Activated CD4-positive, CD25-positive, alpha-beta regulatory T cell treated with anti-CD3 and anti-CD28 coated beads, Interleukin-2, amount 50 U/mL, for 72 hours (primary cell): ENCODE results near the gene MTERF4.

Experiments
- DNase-seq: peaks from one replicate; pipeline ENCODE4 v3.0.0; 2021

MTERF4 gene

GRCh38 chr2:241087420-241088268 is 14.4 kb downstream of the MTERF4 start:
- no peak for DNase-seq

DNA sequence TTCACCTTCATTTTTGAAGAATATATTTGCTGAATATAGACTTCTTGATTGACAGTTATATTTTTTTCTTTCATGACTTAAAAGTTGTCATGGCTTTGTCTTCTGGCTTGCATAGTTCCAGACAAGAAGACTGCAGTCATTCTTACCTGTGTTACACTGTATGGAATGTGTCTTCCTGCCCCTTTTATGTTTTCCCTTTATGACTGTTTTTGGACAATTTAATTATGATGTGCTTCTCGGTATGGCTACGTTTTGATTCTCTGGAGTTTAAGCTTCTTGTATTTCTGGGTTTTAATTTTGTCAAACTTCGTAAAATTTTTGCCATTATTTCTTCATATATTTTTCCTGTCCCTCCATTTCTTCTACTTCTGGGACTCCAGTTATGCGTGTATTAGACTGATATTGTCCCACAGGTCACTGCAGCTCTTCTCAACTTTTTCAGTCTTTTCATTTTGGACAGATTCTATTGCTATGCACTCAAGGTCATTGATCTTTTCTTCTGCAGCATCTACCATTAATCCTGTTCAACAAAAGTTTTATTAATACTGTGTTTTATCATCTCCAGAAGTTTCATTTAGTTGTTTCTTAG is 17.1 kb downstream of the MTERF4 start:
- no peak for DNase-seq

DNA sequence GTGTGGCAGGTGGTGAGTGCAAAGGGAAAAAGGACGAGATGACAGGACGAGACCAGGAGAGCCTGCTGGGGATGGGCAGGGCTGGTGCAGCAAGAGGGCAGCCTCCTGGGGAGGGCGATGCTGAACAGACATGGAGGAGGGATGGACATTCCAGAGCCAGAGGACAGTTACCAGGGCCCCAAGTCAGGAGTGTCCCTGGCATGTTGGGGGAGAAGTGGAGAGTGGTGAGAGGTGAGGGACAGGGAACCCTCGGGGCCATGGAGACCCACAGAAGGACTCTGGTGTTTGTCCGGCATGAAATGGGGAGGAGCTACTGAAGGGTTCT is 19.0 kb downstream of the MTERF4 start:
- DNase-seq, result no peak

GRCh38 chr2:241082341-241083090 is 19.6 kb downstream of the MTERF4 start:
- DNase-seq, result no peak

- DNase-seq, result no peak
Observed at GRCh38 chr2:241081643-241082340, 20.3 kb downstream of the MTERF4 start.

- DNase-seq, result no peak
Observed at GRCh38 chr2:241081190-241081642, 20.9 kb downstream of the MTERF4 start.

GRCh38 chr2:241080405-241081189 is 21.5 kb downstream of the MTERF4 start:
- no peak for DNase-seq

DNA sequence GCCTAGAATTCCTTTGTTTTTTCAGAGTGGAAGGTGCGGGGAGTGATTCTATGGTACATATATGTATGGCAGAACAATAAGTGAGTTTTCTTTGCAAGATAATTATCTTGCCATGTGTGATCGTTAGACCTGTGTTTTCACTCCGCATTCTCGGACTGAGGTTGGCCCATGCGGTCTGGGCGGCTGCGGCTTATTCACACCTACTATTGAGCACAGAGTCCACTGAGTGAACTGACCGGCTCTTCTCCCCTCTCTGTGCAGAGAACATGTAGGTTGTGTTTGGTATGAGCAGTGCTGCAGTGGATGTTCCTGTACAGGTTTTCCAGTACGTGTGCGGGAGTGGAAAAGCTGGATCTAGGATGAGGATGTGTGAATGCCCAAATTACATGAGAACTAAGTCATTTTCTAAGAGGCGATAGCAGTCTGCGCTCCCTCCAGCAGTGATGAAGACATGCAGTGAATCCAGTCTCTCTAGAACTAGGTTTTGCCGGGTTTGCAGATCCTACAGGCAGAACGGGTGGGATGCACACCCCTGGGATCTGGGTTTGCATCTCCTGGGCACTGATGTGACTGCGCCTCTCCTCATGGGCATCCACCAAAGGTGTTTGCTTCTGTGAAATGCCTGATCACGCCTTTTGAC is 27.1 kb downstream of the MTERF4 start:
- no peak for DNase-seq

DNA sequence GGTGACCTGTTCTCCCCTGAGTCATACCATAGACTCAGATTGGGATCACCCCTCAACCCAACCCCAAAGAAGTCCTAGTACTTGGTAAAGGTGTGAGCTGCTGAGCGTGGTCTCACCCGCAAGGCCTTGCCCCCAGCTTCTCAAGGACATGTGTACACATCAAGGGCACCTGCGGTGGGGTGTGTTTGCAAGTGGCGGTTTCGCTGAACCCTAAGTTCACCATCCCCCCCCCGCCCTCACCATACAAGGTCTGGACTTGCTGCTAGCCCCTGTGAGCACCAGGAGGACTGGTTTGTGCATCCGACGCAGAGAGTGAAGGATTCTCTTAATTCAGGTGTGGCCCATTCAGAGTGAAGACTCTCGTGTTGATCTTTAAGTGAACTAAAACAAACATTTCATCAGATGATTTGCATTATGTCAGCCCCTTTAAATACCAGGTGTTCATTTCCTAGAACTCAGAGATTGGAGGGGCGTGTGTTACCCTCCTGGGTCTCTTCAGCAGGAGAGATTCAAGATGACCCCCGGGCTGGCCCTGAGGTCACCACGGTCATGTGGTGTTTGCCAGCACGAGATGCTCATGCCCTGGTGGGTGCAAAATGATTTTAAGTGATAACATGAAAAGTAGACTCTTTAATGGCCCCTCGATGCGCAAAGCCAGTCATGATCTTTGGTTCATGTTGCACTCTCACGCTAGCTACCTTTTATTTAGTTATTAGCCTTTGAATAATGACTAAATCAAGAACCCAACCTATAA is 27.8 kb downstream of the MTERF4 start:
- DNase-seq, result no peak

- no peak for DNase-seq
Observed at GRCh38 chr2:241073166-241074064, 28.7 kb downstream of the MTERF4 start.

DNA sequence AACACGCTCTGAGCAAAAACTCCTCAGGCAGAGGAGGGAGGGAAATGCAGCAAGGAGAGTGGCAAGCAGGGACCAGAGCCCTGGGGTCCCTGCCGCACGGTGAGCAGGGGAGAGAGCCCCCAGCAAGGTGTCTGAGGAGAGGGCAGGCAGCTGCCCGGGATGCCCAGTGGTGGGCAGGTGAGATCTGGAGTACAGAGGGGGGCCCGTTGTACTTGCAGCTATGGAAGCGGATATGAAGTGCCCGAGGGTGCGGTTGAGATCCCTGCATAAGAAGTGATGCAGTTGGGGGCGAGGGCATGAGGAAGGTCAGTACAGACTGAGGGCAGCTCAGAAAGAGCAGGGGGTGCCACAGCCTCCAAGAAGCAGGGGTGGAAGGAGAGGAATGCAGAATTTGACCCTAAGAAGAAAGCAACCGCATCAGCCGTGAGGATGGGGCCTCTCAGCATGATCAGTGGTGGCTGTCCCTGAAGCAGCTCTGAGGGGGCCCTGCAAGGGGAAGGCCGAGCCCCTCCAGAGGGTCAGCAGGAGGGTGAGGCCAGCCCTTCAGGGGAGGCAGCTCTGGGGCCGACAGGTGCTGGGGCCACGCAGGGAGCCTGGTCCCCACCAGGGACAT is 29.4 kb downstream of the MTERF4 start:
- DNase-seq, result no peak

DNA sequence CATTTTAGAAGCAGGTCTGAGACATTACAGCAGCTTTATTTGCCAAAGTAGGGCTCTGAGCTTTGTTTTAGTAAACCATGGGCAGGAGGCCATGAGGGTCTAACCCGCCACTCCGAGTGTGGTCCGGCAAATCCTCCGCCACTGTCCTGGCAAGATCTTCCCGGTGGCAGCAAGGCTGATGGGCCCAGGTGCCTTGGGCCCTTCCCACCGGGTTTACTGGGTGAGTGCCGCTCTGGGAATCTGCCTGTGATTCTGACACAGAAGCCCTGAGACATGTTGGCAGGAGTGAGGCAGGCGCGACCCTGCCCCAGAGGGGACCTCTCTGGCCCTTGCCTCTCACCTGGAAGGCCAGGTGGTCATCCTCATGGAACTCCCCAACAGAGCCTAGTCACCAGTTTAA is 29.9 kb downstream of the MTERF4 start:
- no peak for DNase-seq

DNA sequence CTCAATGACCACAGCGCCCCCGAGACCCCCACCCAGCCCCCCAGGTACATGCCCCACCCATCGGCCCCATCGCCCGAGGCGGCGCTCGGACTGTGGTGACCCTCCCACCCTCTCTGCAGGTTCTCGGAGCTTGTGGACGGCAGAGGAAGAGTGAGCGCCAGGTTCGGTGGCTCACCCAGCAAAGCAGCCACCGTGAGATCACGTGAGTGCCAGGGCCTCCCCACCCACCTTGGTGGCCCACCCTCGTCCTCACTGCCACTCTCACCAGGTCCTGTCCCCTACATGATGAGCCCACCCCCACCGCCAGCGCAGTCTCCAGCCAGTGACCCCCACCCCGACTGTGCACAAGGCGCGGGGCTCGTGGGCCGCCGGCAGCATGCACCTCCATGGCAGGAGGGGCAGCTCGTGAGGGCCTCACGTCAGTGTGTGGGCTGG is 30.4 kb downstream of the MTERF4 start:
- no peak for DNase-seq

DNA sequence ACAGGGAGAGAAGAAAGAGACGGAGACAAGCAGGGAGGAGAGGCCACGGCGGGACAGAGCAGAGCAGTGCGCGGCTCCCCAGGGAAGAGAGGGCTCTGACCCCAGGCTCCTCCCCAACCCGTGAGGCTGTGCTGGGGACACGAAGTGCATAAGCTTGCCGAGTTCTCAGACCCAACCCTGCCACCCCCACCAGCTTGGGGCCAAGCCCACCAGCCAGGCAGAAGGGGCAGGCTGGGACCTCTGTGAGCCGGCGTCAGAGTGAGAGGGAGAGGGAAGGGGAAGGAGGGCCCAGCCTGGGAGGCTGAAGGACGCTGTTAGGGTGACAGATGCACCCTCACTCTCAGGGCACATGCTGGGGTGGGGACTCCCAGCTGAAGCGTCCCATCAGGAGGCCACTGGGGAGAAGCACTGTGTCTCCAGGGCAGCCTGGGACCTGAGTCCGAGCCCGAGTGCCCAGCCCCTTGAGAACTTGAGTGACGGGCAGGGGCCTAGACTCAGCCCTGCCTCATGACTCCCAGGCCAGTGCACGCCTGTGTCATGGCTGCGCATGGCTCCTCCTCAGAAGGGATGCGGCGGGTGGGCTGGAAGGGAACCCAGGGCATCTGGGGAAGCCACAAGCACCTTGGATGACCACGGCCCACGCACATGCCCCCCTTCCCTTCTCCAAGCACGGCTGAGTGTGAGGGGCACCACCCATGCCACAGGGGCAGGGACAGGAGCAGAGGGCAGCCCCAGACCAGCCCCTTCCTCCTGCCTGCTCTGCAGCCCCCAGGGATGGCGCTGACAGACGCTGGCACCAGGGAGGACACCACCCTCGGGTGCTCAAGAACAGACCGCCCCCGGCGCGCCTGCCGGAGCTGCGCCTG is 31.0 kb downstream of the MTERF4 start:
- DNase-seq, result no peak

GRCh38 chr2:241070361-241070760 is 31.7 kb downstream of the MTERF4 start:
- DNase-seq, result no peak

GRCh38 chr2:241069821-241070281 is 32.2 kb downstream of the MTERF4 start:
- no peak for DNase-seq

- no peak for DNase-seq
Observed at GRCh38 chr2:241068942-241069810, 32.9 kb downstream of the MTERF4 start.
